ENCODE results near the gene NUFIP1.

The NUFIP1 gene

GRCh38 chr13:44895264-44895952 lies 93.9 kb downstream of the NUFIP1 start:
- Histone ChIP-seq H3K9me3 (replicated peaks; ENCODE audit: insufficient read depth, low read length) (no peaks in the 10 kb centered on the region), H3K4me1 (ENCODE audit: low read length) (no peaks in the 10 kb centered on the region), H3F3A (ENCODE audit: insufficient read depth, low read length) (no peaks in the 10 kb centered on the region), H2AFZ (ENCODE audit: low read length) (no peak overlapping the region), H3K9me2 (replicated peaks; ENCODE audit: insufficient read depth, low read length) (no peaks in the 10 kb centered on the region), H3K4me3 (ENCODE audit: low read length) (no peak overlapping the region), H3K79me2 (ENCODE audit: low read length) (no peaks in the 10 kb centered on the region), H3K9ac (ENCODE audit: low read length) (no peak overlapping the region), H3K36me3 (replicated peaks; ENCODE audit: insufficient read depth, low read length) (no peaks in the 10 kb centered on the region), H3K27ac (ENCODE audit: low read length) (no peak overlapping the region), H3K27me3 (replicated peaks; ENCODE audit: insufficient read depth, low read length) (no peaks in the 10 kb centered on the region), H4K20me1 (ENCODE audit: insufficient read depth, low read length) (no peaks in the 10 kb centered on the region), H3K4me2 (ENCODE audit: low read depth, low read length) (no peak overlapping the region)
- TF ChIP-seq EZH2phosphoT487 (IDR thresholded peaks at IDR 0.05; ENCODE audit: low read length), result no peak
- no peak for TF ChIP-seq CTCF (IDR thresholded peaks at IDR 0.05; ENCODE audit: low read length)
- TF ChIP-seq EZH2 (optimal IDR thresholded peaks at IDR 0.05; ENCODE audit: low read depth, low read length), result no peak
- DNase-seq, result no peak

- no peaks in the 10 kb centered on the region for H3K4me1 ChIP-seq (ENCODE audit: low read length)
- H3K9me2 ChIP-seq (replicated peaks; ENCODE audit: insufficient read depth, low read length), result no peaks in the 10 kb centered on the region
- no peaks in the 10 kb centered on the region for H3F3A ChIP-seq (ENCODE audit: insufficient read depth, low read length)
- no peak for DNase-seq
- H3K4me3 ChIP-seq (ENCODE audit: low read length), result no peak overlapping the region
- no peak overlapping the region for H3K27ac ChIP-seq (ENCODE audit: low read length)
- H3K4me2 ChIP-seq (ENCODE audit: low read depth, low read length), result no peak overlapping the region
- no peak overlapping the region for H2AFZ ChIP-seq (ENCODE audit: low read length)
- no peak for TF ChIP-seq EZH2phosphoT487 (IDR thresholded peaks at IDR 0.05; ENCODE audit: low read length)
- no peak for TF ChIP-seq CTCF (IDR thresholded peaks at IDR 0.05; ENCODE audit: low read length)
- no peak for TF ChIP-seq EZH2 (optimal IDR thresholded peaks at IDR 0.05; ENCODE audit: low read depth, low read length)
- no peaks in the 10 kb centered on the region for H3K36me3 ChIP-seq (replicated peaks; ENCODE audit: insufficient read depth, low read length)
- H3K9ac ChIP-seq (ENCODE audit: low read length), result no peak overlapping the region
- H3K9me3 ChIP-seq (replicated peaks; ENCODE audit: insufficient read depth, low read length), result no peaks in the 10 kb centered on the region
- no peaks in the 10 kb centered on the region for H3K27me3 ChIP-seq (replicated peaks; ENCODE audit: insufficient read depth, low read length)
- H4K20me1 ChIP-seq (ENCODE audit: insufficient read depth, low read length), result no peaks in the 10 kb centered on the region
- no peaks in the 10 kb centered on the region for H3K79me2 ChIP-seq (ENCODE audit: low read length)
Observed at GRCh38 chr13:44894001-44894770, 95.1 kb downstream of the NUFIP1 start.
